ENCODE measurements around the gene CD8A.
A peak's percentile ranks its signal among the peaks of the same experiment; 100 is the strongest.
"Not testable (repeated sequence)": the region's sequence is repeated elsewhere in the genome, so short reads cannot be mapped to it uniquely, and the experiment has no call there.

Gene CD8A

GRCh38 chr2:86790676-86791572 is at the start of gene CD8A:
Gene CD8A, minus strand, starts transcription at chr2:86790913. Its CDS starts 88 bp downstream, at chr2:86790825.
- peak; percentile 18 for DNase-seq

- not testable (repeated sequence) for DNase-seq
These were observed 49.3 kb upstream of the CD8A start for GRCh38 chr2:86839871-86840548.

- not testable (repeated sequence) for DNase-seq
These were observed 48.7 kb upstream of the CD8A start for GRCh38 chr2:86839455-86839854.

- DNase-seq, result not testable (repeated sequence)
These were observed 47.0 kb upstream of the CD8A start for GRCh38 chr2:86837714-86838113.

- DNase-seq, result peak; percentile 61
These were observed 46.4 kb upstream of the CD8A start for GRCh38 chr2:86836915-86837695.

GRCh38 chr2:86835548-86835889 is 44.8 kb upstream of the CD8A start:
- DNase-seq, result not testable (repeated sequence)

GRCh38 chr2:86833315-86833714 is 42.6 kb upstream of the CD8A start:
- no peak for DNase-seq

GRCh38 chr2:86832334-86833096 is 41.8 kb upstream of the CD8A start:
- DNase-seq, result no peak

- DNase-seq, result no peak
These were observed 40.8 kb upstream of the CD8A start for GRCh38 chr2:86831537-86831936.

- no peak for DNase-seq
These were observed 36.2 kb upstream of the CD8A start for GRCh38 chr2:86826951-86827350.

- peak; percentile 47 for DNase-seq
These were observed 35.1 kb upstream of the CD8A start for GRCh38 chr2:86825693-86826381.

GRCh38 chr2:86825036-86825692 is 34.5 kb upstream of the CD8A start:
- DNase-seq, result no peak

- no peak for DNase-seq
These were observed 32.1 kb upstream of the CD8A start for GRCh38 chr2:86822668-86823345.

- no peak for DNase-seq
These were observed 31.1 kb upstream of the CD8A start for GRCh38 chr2:86821842-86822241.

GRCh38 chr2:86821306-86821705 is 30.6 kb upstream of the CD8A start:
- no peak for DNase-seq

GRCh38 chr2:86818957-86819356 is 28.2 kb upstream of the CD8A start:
- DNase-seq, result no peak

- DNase-seq, result no peak
These were observed 27.5 kb upstream of the CD8A start for GRCh38 chr2:86818114-86818801.

GRCh38 chr2:86815611-86816010 is 24.9 kb upstream of the CD8A start:
- peak; percentile 23 for DNase-seq

GRCh38 chr2:86809481-86810121 is 18.9 kb upstream of the CD8A start:
- no peak for DNase-seq

Data from activated CD4-positive, alpha-beta T cell treated with anti-CD3 and anti-CD28 coated beads, Interleukin-10, Interleukin-2, amounts not matched to agents 100 ng/mL and 50 ng/mL, durations not matched to agents 16 hours and 8 hours (primary cell).